SK-N-SH treated with all-trans-retinoic acid at 6 μM for 48 hours (cell line): ENCODE results near the gene RETREG1.

Source experiments
- CSDC2 ChIP-seq: fragments of 250-450 bp; sonication (Bioruptor Pico); IDR thresholded peaks from 2 replicates; pipeline ENCODE4 v1.5.0; 2020; ENCODE audit warnings: mild to moderate bottlenecking, moderate library complexity
- TF ChIP-seq, protein P1 (sequence below): fragments of 250-450 bp; sonication (Bioruptor Pico); IDR thresholded peaks from 2 replicates; pipeline ENCODE4 v1.5.1; 2021; ENCODE audit warnings: mild to moderate bottlenecking, moderate library complexity

DNA sequence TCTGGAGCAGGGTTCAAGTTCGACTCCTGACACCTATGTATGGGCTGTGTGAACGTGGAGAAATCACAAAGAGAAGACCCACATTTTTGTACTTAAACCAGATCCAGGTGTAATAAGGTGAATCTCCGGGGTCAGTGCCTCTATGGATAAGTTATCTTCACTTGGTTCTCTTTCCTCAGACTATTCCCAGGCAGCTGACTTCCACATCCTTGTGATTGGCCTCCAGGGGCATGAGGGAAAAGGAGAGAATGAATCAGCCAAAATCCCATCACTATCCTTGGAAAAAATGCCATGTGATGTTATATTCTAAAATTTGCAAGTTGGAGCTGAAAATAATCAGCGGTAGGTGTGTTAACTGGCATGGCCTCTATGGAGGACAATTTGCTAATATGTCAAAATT lies 188.4 kb downstream of the RETREG1 start:
- TF ChIP-seq CSDC2: no peak
- TF ChIP-seq, protein P1, sequence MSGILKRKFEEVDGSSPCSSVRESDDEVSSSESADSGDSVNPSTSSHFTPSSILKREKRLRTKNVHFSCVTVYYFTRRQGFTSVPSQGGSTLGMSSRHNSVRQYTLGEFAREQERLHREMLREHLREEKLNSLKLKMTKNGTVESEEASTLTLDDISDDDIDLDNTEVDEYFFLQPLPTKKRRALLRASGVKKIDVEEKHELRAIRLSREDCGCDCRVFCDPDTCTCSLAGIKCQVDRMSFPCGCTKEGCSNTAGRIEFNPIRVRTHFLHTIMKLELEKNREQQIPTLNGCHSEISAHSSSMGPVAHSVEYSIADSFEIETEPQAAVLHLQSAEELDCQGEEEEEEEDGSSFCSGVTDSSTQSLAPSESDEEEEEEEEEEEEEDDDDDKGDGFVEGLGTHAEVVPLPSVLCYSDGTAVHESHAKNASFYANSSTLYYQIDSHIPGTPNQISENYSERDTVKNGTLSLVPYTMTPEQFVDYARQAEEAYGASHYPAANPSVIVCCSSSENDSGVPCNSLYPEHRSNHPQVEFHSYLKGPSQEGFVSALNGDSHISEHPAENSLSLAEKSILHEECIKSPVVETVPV (CRISPR knock-in tag): no peak
